A673 (cell line): ENCODE data around the gene ARHGAP12.

Source experiments
- EZH2 ChIP-seq: fragments of 200-600 bp; sonication (generic); IDR thresholded peaks from 2 replicates; pipeline ENCODE4 v1.6.1; 2017; ENCODE audit warnings: borderline replicate concordance, low read depth, mild to moderate bottlenecking, mixed read lengths, antibody characterized with exemption, low read length; ENCODE audit not compliant: poor library complexity, severe bottlenecking
- TF ChIP-seq, protein P1 (sequence below): fragments of 300-800, 200-600 bp; sonication (generic); conservative IDR thresholded peaks from 2 replicates; pipeline ENCODE4 v1.5.1; 2017; ENCODE audit warnings: low read depth, mild to moderate bottlenecking, antibody characterized with exemption, low read length, moderate library complexity, mixed read lengths

DNA sequence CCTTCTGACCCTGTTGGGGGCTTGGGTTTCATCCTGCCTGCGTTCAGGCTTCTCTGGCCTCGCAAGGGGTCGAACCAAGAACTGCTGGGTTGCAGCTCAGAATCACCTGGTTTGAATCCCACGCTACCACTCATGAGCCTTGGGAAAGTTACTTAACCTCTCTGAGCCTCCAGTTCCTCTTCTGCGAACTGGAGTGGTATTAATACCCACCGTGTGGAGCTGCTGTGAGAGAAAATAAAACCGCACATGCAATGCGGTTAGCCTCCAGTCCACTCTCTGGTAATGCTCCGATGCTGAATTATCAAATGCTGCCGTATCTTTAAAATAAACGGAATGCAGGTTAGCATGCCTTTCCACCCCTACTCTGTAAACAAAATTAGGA lies 171.9 kb downstream of the ARHGAP12 start:
- TF ChIP-seq, protein P1, sequence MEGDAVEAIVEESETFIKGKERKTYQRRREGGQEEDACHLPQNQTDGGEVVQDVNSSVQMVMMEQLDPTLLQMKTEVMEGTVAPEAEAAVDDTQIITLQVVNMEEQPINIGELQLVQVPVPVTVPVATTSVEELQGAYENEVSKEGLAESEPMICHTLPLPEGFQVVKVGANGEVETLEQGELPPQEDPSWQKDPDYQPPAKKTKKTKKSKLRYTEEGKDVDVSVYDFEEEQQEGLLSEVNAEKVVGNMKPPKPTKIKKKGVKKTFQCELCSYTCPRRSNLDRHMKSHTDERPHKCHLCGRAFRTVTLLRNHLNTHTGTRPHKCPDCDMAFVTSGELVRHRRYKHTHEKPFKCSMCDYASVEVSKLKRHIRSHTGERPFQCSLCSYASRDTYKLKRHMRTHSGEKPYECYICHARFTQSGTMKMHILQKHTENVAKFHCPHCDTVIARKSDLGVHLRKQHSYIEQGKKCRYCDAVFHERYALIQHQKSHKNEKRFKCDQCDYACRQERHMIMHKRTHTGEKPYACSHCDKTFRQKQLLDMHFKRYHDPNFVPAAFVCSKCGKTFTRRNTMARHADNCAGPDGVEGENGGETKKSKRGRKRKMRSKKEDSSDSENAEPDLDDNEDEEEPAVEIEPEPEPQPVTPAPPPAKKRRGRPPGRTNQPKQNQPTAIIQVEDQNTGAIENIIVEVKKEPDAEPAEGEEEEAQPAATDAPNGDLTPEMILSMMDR = no peak
- no peak for TF ChIP-seq EZH2
